Head of caudate nucleus (tissue), 42 donors: Measurements from ENCODE around the gene ARHGEF4.
"Not testable (repeated sequence)": the region's sequence is repeated elsewhere in the genome, so short reads cannot be mapped to it uniquely, and the experiment has no call there.

ENCODE experiments used
- DNase-seq, 42 donors: peaks; one replicate each; pipeline versions ENCODE4 v3.0.0 to v3.0.0-alpha.2; 2020 to 2021; ENCODE audit warnings: mixed read lengths in 7 of 42
- intact Hi-C: fragments of 100-400 bp; cut with DNase I; formaldehyde crosslinking; loops from one replicate; pipeline ENCODE4 v1.15.0; 2022

ARHGEF4 gene

DNA sequence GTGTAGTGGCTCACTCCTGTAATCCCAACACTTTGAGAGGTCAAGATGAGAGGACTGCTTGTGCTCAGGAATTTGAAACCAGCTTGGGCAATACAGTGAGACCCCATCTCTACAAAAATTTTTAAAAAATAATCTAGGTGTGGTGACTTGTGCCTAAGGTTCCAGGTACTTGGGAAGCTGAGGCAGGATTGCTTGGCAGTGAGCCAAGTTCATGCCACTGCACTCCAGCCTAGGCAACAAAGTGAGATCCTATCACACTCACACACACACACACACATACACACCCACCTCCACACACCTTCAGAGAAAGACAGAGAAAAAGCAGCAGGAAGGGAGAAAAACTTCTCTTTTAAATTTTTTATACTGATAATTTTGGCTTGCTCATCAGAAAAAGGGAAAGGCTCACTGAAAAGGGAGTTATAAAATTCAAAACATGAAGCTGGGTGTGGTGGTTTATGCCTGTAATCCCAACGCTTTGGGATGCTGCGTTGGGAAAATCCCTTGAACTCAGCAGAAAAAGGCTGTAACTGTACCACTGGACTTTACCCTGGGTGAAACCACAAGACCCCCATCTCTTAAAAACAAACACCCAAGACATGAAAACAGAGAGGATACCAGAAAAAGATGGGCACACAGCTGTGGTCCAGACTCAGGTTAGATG lies 230.9 kb downstream of the ARHGEF4 start:
- peak in 3 of 42 donors; percentile 30 to 57 (median 36) for DNase-seq
- intact Hi-C loops = no loop called here

DNA sequence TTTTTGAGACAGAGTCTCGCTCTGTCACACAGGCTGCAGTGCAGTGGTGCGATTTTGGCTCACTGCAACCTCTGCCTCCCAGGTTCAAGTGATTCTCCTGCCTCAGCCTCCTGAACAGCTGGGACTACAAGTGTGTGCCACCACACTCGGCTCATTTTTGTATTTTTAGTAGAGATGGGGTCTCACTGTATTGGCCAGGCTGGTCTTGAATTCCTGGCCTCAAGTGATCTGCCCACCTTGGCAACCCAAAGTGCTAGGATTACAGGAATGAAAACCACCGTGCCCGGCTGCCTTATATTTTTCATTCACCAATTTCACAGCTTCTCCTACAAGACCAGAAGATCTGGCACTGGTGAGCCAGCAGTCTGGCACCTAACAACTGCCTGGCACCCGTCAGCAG lies 231.5 kb downstream of the ARHGEF4 start:
- intact Hi-C loops = not testable (repeated sequence)
- DNase-seq = peak in 1 of 42 donors; percentile 2

DNA sequence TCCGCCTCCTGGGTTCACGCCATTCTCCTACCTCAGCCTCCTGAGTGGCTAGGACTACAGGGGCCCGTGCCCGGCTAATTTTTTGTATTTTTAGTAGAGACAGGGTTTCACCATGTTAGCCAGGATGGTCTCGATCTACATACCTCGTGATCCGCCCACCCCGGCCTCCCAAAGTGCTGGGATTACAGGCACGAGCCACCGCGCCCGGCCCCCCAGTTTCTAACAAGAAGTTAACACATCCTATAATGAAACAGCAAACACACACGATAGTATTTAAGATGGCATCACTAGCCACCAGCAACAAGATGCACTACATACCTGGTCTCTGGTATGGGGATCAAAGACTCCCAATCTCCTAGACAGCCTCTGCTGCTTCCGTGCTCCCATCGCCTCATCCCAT lies 238.9 kb downstream of the ARHGEF4 start:
- intact Hi-C loops = not testable (repeated sequence)
- DNase-seq = peak in 2 of 42 donors; percentile 11 to 18

DNA sequence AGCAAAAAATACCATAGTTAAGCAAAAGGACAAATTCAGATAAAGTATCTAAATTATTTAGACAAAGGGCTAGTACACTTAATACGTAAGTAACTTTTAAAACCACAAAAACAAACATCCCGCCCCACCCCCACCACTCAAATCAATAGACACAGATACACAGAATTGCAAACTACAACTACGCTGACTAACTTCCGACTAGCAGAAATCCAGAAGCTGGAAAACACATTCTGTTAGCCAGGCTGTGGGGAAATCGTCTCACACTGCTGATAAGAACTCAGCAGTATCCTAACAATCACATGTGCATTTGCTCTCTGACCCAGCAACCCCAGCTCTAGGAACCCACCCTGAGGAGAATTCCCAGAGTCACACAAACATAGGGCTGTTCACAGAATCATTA lies 240.0 kb downstream of the ARHGEF4 start:
- peak in 1 of 42 donors; percentile 5 for DNase-seq
- intact Hi-C loops = no loop called here

DNA sequence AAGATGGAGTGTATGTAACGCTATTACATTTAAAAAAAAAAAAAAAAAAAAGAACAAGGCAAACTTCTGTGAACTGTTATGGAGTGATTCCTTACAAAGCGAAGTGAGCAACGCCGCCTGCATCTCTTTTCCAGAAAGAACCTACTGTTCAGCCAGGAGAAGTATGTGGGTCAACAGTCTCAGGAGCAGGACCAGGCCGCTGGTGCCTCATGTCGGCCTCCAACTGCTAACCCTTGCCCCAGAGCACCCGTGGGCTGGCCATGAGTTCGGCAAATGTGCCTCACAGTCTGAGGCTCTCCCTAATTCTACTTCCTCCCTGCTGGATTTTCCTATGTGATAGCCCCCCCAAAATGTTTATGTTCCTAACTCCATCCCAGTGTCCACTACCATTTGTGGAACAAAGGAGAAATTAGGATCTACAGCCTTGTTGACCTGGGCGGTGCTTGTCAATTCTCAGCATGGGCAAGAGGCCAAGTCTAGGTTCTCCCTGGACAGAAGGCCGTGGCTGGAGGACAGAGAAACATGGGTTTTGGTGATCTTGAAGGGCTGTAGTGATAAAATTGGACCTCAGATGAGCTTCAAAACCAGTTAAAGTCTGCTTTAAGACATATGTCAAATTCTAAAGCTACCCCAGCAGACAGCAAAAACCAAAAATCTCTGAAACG lies 240.6 kb downstream of the ARHGEF4 start:
- intact Hi-C loops = no loop called here
- peak in 1 of 42 donors; percentile 27 for DNase-seq

DNA sequence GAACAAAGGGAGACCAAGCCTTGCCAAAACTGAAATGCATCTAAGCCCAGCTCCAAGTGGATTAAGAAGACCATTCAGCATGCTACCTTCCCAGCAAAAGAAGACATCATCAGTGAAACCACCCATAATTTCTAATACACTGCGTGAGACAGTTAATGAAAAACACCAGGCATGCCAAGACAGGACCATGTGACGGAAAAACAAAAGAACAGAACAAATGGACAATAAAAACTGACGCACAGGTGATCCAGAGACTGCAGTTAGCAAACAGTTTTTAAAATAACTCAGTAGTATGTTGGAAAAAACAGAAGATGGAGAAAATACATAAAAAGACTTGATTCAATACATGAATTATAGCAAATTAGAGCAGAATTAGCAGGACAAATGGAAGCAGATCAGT lies 241.3 kb downstream of the ARHGEF4 start:
- intact Hi-C loops = no loop called here
- DNase-seq = no peak

DNA sequence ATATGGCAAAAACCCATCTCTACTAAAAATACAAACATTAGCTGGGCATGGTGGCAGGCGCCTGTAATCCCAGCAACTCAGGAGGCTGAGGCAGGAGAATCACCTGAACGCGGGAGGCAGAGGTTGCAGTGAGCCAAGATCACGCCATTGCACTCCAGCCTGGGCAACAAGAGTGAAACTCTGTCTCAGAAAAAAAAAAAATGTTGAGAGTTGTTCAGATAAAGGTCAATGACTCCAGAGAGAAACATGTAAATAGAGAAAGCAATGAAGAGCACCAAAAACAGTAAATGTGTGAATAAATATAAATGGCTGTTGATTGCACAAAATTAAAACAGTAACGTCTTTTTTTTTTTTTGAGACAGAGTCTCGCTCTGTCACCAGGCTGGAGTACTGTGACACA lies 243.2 kb downstream of the ARHGEF4 start:
- intact Hi-C loops = not testable (repeated sequence)

DNA sequence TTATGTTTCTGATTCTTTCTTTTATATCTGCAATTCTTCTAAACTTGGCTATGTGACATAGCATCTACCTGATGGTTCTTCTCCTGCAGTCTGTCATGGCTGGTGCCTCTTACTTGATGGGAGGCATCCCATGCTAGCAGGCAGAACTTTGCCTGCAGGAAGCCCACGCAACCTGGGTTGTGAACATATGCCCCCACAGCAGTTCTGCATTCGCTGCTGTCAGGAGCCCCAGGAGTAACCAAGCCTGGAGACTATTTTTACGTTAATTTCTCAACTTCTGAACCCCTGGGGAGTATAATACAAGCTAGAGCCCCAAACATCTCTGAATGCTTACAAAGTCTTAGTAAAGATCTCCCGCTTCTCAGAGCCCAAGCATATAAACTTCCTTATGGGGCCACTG lies 244.5 kb downstream of the ARHGEF4 start:
- intact Hi-C loops = no loop called here
- peak in 37 of 42 donors; percentile 30 to 90 (median 65) for DNase-seq

More for the DNA sequence above, 243.2 kb downstream of the ARHGEF4 start:
- DNase-seq = not testable (repeated sequence)

DNA sequence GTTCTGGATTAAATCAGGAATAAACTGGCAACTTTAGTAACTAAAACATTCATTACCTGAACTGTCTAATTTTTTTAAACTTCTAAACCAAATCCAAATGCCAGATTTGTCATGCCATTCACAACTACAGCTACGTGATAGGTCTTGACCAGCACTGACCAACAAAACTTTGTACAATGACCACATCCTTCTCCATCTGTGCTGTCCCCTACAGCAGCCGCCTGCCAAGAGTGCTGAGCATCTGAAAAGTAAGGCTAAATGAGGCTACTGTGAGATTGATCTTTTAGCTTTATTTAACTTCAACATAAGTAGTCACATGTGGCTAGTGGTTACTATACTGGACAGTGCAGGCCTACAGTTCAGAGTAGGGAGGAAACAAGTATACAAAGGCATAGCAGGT lies 248.9 kb downstream of the ARHGEF4 start:
- DNase-seq = no peak
- intact Hi-C loops = no loop called here

DNA sequence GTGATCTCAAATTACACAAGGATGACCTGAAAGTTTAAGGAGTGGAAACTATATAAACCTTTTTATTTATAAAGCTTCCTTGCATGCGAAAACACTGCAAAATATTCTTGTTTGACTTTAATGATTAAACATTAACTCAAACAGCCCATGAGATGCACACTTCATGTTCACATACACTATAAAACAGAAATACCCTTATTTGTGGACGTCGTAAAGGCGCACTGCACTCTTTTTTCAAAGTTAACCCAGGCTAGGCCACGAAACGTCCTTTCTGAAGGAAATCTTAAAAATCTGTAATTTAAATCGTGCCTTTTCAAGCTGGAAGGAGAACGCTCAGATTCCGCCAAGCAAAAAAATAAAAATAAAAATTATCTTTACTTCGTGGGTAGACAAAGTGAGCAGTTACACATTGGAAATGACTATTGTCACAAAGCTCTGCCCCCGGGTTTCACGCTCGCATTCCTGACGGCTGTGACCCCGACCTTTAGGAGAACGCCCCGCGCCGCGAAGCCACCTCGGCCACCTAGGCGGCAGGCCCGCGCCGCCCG lies 255.8 kb downstream of the ARHGEF4 start:
- DNase-seq = peak in 3 of 42 donors; percentile 9 to 22 (median 14)
- intact Hi-C loops = loop anchor here (5.0 kb wide), 1 partner anchor 50 kb away; no protein-coding TSS in a partner anchor

DNA sequence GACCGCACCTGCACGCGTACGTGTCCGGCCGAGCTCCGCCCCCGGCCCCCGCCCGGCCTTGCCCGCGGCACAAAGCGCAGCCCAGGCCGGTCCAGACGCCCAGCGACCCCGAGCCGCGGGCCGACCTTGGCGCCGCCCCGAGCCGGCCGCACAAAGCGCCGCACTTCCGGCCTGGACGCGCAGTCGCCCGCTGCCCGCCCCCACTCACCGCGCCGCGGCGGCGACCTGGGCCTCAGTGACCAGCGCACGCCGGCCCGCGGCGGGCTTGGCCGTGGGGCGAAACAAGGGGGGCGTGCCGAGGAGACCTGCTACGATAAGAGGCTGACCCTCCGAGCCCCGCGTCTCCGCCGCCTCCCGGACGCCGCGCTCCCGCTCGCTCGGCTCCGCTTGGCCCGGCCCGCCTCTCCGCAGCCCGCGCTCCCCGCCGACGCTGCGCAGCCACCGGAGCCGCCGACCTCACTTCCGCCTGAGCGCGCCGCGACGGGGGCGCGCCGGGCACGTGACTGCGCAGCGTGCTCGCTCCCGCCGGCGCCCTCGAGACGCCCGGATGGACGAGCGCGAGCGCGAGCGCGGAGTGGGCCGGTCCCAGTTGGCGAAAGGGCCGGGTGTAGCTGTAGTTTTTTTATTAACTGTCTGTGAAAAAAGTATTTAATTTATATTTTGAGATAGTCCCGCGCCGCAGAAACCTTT lies 256.4 kb downstream of the ARHGEF4 start, which contains the start of gene FAM168B:
FAM168B (minus strand) TSS at position 455 of the 690 bp plus-strand sequence. CDS start 10,814 bp downstream, outside the sequence.
- intact Hi-C loops = loop anchor here (5.0 kb wide), 1 partner anchor 51 kb away; no protein-coding TSS in a partner anchor
- DNase-seq = peak; percentile 52 to 94 (median 86)

DNA sequence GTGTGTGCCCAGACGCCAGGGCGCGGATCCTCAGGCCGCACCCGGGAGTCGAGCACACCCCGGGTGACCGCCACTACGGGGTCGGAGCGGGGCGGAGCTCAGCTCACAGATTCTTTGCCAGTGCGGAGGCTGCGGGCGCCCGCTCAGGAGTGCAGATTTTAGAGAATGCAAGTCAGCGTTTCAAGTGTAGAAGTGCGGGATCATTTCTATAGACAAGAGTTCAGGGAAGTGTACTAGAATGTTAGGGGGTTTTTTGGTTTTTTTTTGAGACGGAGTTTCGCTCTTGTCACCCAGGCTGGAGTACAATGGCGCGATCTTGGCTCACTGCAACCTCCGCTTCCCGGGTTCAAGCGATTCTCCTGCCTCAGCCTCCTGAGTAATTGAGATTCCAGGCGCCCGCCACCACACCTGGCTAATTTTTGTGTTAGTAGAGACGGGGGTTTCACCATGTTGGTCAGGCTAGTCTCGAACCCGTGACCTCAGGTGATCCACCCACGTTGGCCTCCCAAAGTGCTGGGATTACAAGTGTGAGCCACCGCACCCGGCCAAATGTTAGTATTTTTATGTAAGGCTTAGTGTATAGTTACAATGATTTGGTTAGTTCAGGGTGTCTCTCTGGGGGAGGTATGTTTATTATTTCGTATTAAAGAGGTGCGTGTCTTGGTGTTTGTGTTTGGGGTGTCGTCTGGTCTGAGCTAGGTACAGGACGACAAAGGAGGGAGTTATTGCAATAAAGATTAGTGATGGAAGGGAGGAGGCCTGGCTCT lies 257.2 kb downstream of the ARHGEF4 start:
- intact Hi-C loops = loop anchor here (5.0 kb wide), 1 partner anchor 52 kb away; no protein-coding TSS in a partner anchor
- peak in 34 of 42 donors; percentile 7 to 93 (median 78) for DNase-seq

DNA sequence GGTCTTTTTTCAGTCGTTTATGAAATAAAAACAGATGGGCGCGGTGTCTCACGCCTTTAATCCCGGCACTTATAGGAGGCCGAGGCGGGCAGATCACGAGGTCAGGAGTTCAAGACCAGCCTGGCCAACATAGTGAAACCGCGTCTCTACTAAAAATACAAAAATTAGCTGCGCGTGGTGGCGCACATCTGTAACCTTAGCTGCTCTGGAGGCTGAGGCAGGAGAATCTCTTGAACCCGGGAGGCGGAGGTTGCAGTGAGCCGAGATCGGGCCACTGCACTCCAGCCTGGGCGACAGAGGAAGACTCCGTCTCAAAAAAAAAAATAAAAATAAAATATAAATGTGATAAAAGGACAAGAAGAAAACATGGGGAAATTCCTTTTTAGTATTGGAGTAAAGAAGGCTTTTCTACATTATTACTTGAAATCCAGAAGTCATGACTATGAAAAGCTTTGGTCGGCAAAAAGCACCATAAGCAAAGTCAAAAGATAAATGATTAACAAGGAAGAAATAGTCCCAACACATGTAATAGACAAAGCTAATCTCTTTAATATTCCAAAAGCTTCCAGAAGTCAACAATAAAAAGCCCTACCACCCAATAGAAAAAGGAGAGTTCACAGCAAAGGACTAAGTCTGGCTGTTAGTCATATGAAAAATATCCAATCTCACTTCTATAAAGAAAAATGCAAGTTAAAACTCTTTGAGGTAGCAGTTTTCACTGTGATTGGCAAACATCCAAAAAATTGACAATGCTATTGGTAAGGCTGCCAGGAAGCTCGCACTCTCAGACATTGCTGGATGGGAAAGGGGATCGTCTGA lies 258.0 kb downstream of the ARHGEF4 start:
- intact Hi-C loops = loop anchor here (5.0 kb wide), 1 partner anchor 52 kb away; no protein-coding TSS in a partner anchor
- DNase-seq = no peak
